Common myeloid progenitor, CD34-positive (primary cell): Measurements from ENCODE around the gene SPIB.

ENCODE experiments used
- CTCF ChIA-PET: fragments of 350-600 bp; sonication (Branson Sonifier 250); formaldehyde crosslinking; loops from one replicate; lab custom pipeline; 2021; ENCODE audit warnings: antibody characterized with exemption; lab: Charles Lee
- POLR2A ChIA-PET: fragments of 350-600 bp; sonication (Branson Sonifier 250); formaldehyde crosslinking; loops from one replicate; lab custom pipeline; 2021; ENCODE audit warnings: antibody characterized with exemption; lab: Charles Lee
- DNase-seq, 3 donors: peaks; one replicate each; pipeline versions ENCODE4 v3.0.0 to v3.0.0-alpha.2; 2013
- H3K27ac ChIP-seq, 2 experiments: 1 replicate in 1 of 2; 2 replicates in 1 of 2; pipeline ENCODE4 v1.7.0; 2013; ENCODE audit warnings: inconsistent platforms in 2 of 2, low read length in 2 of 2, mild to moderate bottlenecking in 2 of 2, low read depth in 1 of 2, moderate library complexity in 1 of 2; ENCODE audit not compliant: severe bottlenecking in 2 of 2, insufficient read depth in 1 of 2, poor library complexity in 1 of 2
- H3K27me3 ChIP-seq, 5 experiments: replicated peaks in 2 of 5; 1 replicate in 3 of 5; 2 replicates in 2 of 5; pipeline versions ENCODE4 v1.6.1 to v1.7.0; 2013; ENCODE audit warnings: low read length in 4 of 5, mild to moderate bottlenecking in 2 of 5, moderate library complexity in 2 of 5, inconsistent platforms in 1 of 5; ENCODE audit not compliant: insufficient read depth in 5 of 5, control insufficient read depth in 4 of 5
- H3K36me3 ChIP-seq, 4 experiments: 1 replicate in 2 of 4; 2 replicates in 2 of 4; pipeline versions ENCODE4 v1.6.1 to v1.7.0; 2013; ENCODE audit warnings: low read length in 3 of 4, control low read depth in 1 of 4, mild to moderate bottlenecking in 1 of 4; ENCODE audit not compliant: control insufficient read depth in 4 of 4, insufficient read depth in 4 of 4
- H3K4me1 ChIP-seq, 4 experiments: 1 replicate in 3 of 4; 2 replicates in 1 of 4; pipeline versions ENCODE4 v1.6.1 to v1.7.1; 2013; ENCODE audit warnings: low read length in 3 of 4, mild to moderate bottlenecking in 3 of 4, control low read depth in 1 of 4, inconsistent platforms in 1 of 4, moderate library complexity in 1 of 4; ENCODE audit not compliant: control insufficient read depth in 4 of 4, insufficient read depth in 4 of 4; ENCODE audit errors: control extremely low read depth in 1 of 4
- H3K4me3 ChIP-seq, 7 experiments: 1 replicate in 4 of 7; 2 replicates in 3 of 7; pipeline versions ENCODE4 v1.5.1 to v1.7.0; 2013; ENCODE audit warnings: mild to moderate bottlenecking in 7 of 7, low read length in 6 of 7, moderate library complexity in 6 of 7, inconsistent platforms in 2 of 7, low read depth in 2 of 7, control low read depth in 1 of 7; ENCODE audit not compliant: insufficient read depth in 4 of 7, control insufficient read depth in 1 of 7; ENCODE audit errors: extremely low read depth in 1 of 7
- H3K9me3 ChIP-seq, 5 experiments: 1 replicate in 4 of 5; 2 replicates in 1 of 5; pipeline versions ENCODE4 v1.6.1 to v1.7.1; 2013; ENCODE audit warnings: low read length in 4 of 5, mild to moderate bottlenecking in 2 of 5, inconsistent platforms in 1 of 5, low read depth in 1 of 5, moderate library complexity in 1 of 5; ENCODE audit not compliant: control insufficient read depth in 4 of 5, insufficient read depth in 2 of 5; ENCODE audit errors: control extremely low read depth in 1 of 5
- WGBS: methylation state at CpG from one replicate; pipeline ENCODE4 v1.1.5; 2013; ENCODE audit not compliant: insufficient coverage; 5-methylcytosine and 5-hydroxymethylcytosine counted together

SPIB gene

GRCh38 chr19:50431343-50432220 lies 12.8 kb downstream of the SPIB start:
- Histone ChIP-seq H3K27ac (peak overlapping the region; percentile 40 to 75), H3K9me3 (no peaks in the 10 kb centered on the region), H3K4me1 (peaks cover 0 to 36% (median 33%) of the 10 kb centered on the region in 4 experiments), H3K4me3 (peak overlapping the region; percentile 42 to 86 (median 68)), H3K27me3 (peaks cover 0 to 1% (median 0%) of the 10 kb centered on the region in 5 experiments), H3K36me3 (no peaks in the 10 kb centered on the region)
- WGBS, result 0% methylated on average over 11 of the region's 54 CpGs
- CTCF ChIA-PET, result interaction anchor here (1.6 kb wide), 1 partner anchor 29 kb away, joined by 6 read pairs; no protein-coding TSS in a partner anchor
- DNase-seq, result peak; percentile 87 to 92 (median 91)
- POLR2A ChIA-PET, result interaction anchor here (0.6 kb wide), 1 partner anchor 39 kb away, joined by 3 read pairs; no protein-coding TSS in a partner anchor

GRCh38 chr19:50432221-50433028 lies 13.7 kb downstream of the SPIB start, which contains the start of gene MYBPC2:
TSS of gene MYBPC2 (plus strand) at chr19:50432892. CDS start at chr19:50432954, 62 bp downstream.
- no peaks in the 10 kb centered on the region for H3K36me3 ChIP-seq
- POLR2A ChIA-PET, result interaction anchor here (0.6 kb wide), 1 partner anchor 38 kb away, joined by 3 read pairs; no protein-coding TSS in a partner anchor
- peak; percentile 9 to 10 (median 9) for DNase-seq
- peak within 1 kb of the TSS; percentile 40 to 75 for H3K27ac ChIP-seq
- CTCF ChIA-PET, result interaction anchor here (1.6 kb wide), 1 partner anchor 28 kb away, joined by 6 read pairs; no protein-coding TSS in a partner anchor
- H3K4me1 ChIP-seq, result peaks cover 0 to 36% (median 32%) of the 10 kb centered on the region in 4 experiments
- H3K9me3 ChIP-seq, result no peaks in the 10 kb centered on the region
- H3K4me3 ChIP-seq, result peak within 1 kb of the TSS; percentile 42 to 86 (median 68)
- WGBS, result 4% methylated on average over 28 of the region's 40 CpGs
- peaks cover 0 to 5% (median 0%) of the 10 kb centered on the region in 5 experiments for H3K27me3 ChIP-seq

DNA sequence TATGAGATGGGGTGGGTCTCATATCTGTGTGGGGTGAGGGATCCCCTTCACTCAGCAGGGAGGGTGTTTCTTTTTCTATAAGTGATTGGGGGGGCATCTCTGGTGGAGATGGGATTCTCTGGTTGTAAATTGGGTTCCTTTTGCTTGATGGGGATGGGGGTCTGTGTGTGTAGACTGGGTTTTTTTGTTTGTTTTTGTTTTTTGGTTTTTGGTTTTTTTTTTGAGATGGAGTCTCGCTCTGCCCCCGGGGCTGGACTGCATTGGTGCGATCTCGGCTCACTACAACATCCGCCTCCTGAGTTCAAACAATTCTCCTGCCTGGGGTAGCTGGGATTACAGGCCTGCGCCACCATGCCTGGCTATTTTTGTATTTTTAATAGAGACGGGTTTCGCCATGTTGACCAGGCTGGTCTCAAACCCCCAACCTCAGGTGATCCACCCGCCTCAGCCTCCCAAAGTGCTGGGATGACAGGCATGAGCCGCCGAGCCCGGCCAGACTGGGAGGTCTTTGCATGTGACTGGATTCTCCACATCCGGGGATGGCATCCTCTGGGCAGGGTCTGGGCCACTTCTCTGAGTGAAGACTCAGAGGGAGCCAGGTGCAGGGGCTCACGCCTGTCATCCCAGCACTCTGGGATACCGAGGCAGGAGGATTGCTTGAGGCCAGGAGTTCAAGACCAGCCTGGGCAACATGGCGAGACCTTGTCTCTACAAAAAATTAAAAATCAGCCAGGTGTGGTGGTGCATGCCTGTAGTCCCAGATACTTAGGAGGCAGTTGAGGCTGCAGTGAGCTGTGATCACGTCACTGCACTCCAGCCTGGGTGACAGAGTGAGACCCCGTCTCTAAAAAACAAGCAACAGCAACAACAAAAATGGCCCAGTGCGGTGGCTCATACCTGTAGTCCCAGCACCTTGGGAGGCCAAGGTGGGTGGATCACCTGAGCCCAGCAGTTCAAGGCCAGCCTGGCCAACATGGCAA lies 14.8 kb downstream of the SPIB start:
- Histone ChIP-seq H3K4me3 (no peak overlapping the region), H3K27ac (no peak overlapping the region), H3K4me1 (peaks cover 0 to 26% (median 21%) of the 10 kb centered on the region in 4 experiments), H3K36me3 (no peaks in the 10 kb centered on the region), H3K27me3 (peaks cover 0 to 5% (median 0%) of the 10 kb centered on the region in 5 experiments), H3K9me3 (no peaks in the 10 kb centered on the region)
- CTCF ChIA-PET, result interaction anchor here (1.6 kb wide), 1 partner anchor 27 kb away, joined by 4 read pairs; no protein-coding TSS in a partner anchor
- 91% methylated on average over 16 of the region's 19 CpGs for WGBS
- DNase-seq, result no peak
- POLR2A ChIA-PET, result no interaction called here

DNA sequence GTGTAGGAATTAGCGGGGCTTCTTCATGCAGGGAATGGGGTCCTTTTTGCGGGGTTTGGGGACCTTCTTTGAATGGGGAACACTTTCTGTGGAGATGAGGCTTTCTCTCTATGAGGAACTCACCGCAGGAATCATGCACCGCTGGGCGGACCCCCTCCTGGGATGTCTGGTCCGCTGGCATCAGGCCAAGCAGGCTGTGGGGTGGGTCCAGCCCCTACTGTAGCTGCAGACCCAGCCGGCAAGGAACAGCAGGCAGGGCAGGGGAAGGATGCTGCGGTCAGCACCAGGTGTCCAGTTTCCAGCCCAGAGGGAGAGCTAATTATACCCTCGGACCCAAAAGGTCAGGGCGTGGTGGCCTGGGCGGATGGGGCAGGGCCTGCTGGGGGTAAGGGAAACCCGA lies 15.8 kb downstream of the SPIB start:
- CTCF ChIA-PET, result interaction anchor here (1.6 kb wide), 1 partner anchor 26 kb away, joined by 4 read pairs; no protein-coding TSS in a partner anchor
- Histone ChIP-seq H3K27ac (no peak overlapping the region), H3K9me3 (no peaks in the 10 kb centered on the region), H3K36me3 (no peaks in the 10 kb centered on the region), H3K27me3 (peaks cover 0 to 5% (median 0%) of the 10 kb centered on the region in 5 experiments), H3K4me1 (peaks cover 0 to 22% (median 19%) of the 10 kb centered on the region in 4 experiments), H3K4me3 (no peak overlapping the region)
- WGBS, result 74% methylated on average over 11 of the region's 12 CpGs
- DNase-seq, result no peak
- POLR2A ChIA-PET, result no interaction called here

DNA sequence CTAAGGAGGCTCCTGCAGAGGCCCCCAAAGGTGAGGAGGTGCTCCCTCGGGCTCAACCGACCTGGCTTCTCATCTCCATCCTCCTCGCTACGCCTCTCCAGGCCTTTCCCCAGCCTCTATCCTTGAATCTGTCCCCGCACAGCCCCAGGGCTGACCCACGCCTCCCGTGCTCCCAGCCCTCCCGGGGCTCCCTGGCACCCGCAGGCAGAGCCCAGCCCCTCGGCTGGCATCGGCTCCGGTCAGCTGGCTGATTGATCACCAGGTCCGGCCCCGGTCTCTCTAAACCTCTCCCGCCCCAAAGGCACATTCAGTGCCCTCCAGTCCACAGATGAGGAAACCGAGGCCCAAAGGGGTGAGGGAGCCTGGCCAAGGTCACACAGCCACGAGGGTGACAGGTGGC lies 16.5 kb downstream of the SPIB start:
- WGBS, result 94% methylated on average over 13 of the region's 17 CpGs
- Histone ChIP-seq H3K27me3 (peaks cover 0 to 5% (median 0%) of the 10 kb centered on the region in 5 experiments), H3K27ac (no peak overlapping the region), H3K9me3 (no peaks in the 10 kb centered on the region), H3K4me3 (no peak overlapping the region), H3K36me3 (no peaks in the 10 kb centered on the region), H3K4me1 (peaks cover 0 to 22% (median 19%) of the 10 kb centered on the region in 4 experiments)
- POLR2A ChIA-PET, result no interaction called here
- CTCF ChIA-PET, result interaction anchor here (1.6 kb wide), 1 partner anchor 25 kb away, joined by 4 read pairs; no protein-coding TSS in a partner anchor
- no peak for DNase-seq

- Histone ChIP-seq H3K9me3 (no peaks in the 10 kb centered on the region), H3K4me3 (no peak overlapping the region), H3K27ac (no peak overlapping the region), H3K36me3 (no peaks in the 10 kb centered on the region), H3K27me3 (peaks cover 0 to 5% (median 0%) of the 10 kb centered on the region in 5 experiments), H3K4me1 (peaks cover 0 to 21% (median 18%) of the 10 kb centered on the region in 4 experiments)
- 100% methylated on average over 2 of the region's 12 CpGs for WGBS
- DNase-seq, result no peak
- CTCF ChIA-PET, result no interaction called here
- POLR2A ChIA-PET, result no interaction called here
Observed at GRCh38 chr19:50435627-50436026, 16.9 kb downstream of the SPIB start.
